GM21360 (cell line): ENCODE data around the gene SCGB3A2.

Source experiments
- ATAC-seq: cut with Tn5 transposase; IDR thresholded peaks from one replicate; pipeline ENCODE4 v1.9.1; 2021; ENCODE audit warnings: mild to moderate bottlenecking, moderate library complexity; ENCODE audit not compliant: unreplicated experiment

The SCGB3A2 gene

GRCh38 chr5:147902609-147903115 is 24.2 kb downstream of the SCGB3A2 start:
- ATAC-seq = no peak

DNA sequence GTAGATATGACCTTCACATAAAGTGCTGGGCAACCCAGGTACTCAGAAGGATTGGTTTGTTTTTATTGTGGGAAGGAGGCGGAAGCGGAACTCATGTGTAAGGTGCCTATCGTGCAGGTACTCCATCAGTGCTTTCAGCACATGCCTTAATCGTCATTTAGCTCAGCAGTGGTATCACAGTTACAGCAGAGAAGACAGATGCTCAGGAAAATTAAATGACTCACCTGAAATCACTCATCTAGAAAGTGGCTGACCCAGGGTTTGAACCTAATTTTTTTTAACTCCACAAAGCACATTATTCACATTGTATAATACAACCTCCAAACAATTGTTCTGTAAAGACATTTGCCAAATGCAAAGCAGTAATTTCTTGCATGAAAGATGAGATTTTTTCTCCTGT is 25.6 kb downstream of the SCGB3A2 start:
- no peak for ATAC-seq

- ATAC-seq = no peak
These were observed 28.0 kb downstream of the SCGB3A2 start, which contains the start of gene C5orf46 for GRCh38 chr5:147906326-147907095. C5orf46 (minus strand) TSS chr5:147906538; CDS start chr5:147906501, 37 bp downstream.

DNA sequence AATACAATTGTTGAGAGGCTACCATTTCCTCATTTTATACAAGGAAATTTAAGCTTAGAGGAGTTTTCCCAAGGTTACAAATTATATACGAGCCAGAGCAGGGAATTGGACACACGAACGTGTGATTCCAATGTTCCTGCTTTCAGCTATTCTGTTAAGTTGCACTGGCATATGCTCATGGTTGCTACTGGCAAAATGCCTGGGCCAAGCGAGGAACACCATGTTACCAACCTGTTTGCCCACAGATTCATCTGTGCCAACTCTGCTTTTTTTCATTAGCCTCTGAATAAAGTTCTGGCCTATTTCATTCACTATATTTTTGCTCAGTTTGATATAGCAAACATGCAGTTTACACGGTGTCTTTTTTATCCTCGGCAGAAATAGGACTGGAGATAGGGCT is 32.9 kb downstream of the SCGB3A2 start:
- no peak for ATAC-seq

- no peak for ATAC-seq
These were observed 33.5 kb downstream of the SCGB3A2 start for GRCh38 chr5:147912011-147912410.

DNA sequence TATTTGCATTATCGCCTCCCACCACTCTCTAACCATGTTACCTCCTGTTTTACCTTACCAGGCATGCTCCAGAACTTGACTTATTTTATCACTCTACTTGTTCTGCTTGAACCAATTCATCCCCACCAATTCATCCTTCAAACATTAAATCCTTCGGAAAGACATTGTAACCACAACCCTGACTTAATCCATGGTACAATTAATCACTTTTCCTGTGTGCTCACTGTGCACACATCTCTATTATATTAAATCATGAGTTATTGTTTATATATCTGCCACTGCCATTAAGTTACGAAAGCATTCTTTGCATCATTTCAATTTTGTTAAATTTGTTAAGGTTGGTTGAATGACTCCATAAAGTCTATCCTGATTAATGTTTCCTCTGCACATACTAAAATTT is 35.3 kb downstream of the SCGB3A2 start:
- no peak for ATAC-seq

- ATAC-seq = no peak
These were observed 39.7 kb downstream of the SCGB3A2 start for GRCh38 chr5:147918101-147918685.

DNA sequence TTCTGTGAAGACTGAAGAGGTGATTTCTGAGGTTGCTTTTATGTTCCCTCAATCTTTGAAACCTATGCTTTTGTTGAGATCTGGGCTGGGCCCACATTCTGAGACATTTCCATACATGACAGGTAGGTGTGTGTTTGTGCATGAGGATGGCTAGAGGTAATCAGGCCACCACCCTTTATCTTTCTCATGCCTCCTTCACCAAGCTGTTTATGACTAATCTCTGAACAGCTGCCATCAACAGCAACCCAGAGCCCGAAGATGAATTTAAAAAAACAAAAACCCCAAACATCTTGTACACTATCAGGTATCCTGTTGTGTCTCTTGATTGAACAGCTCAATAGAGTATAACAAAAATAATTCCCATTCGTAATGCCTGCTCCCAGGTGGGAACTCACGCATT is 40.4 kb downstream of the SCGB3A2 start:
- no peak for ATAC-seq

GRCh38 chr5:147920420-147921030 is 42.0 kb downstream of the SCGB3A2 start:
- no peak for ATAC-seq

DNA sequence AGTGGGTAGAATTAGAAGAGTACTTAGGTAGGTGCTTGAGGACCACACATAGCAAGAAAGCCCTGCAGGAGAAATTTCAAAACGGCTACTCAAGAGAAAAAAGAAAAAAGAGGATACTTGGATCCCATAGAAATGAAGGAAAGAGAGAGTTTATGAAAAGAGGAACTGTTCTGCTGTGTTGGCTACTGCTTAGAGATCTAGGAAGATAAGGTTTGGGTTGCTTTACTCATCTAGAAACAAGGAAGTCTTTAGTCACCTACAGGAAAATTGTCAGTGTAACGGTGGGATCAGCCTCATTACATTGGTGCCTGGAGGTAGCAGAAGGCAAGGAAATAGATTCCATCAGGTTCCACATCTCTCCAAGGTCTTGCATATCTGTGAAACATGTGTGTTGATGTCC is 42.6 kb downstream of the SCGB3A2 start:
- ATAC-seq = no peak

DNA sequence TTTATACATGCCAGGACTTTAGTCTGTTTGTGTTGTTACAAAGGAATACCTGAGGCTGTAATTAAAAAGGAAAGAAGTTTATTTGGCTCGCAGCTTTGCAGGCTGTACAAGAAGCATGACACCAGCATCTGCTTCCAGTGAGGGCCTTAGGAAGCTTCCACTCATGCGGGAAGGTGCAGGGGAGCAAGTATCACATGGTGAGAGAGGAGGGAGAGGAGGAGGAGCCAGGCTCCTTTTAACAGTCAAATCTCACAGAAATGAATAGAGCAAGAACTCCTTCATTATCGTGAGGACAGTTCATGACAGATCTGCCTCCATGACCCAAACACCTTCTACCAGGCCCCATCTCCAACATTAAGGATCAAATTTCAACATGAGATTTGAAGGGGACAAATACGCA is 46.5 kb downstream of the SCGB3A2 start:
- no peak for ATAC-seq

GRCh38 chr5:147927901-147928300 is 49.4 kb downstream of the SCGB3A2 start:
- ATAC-seq = no peak

GRCh38 chr5:147930769-147931168 is 52.3 kb downstream of the SCGB3A2 start:
- ATAC-seq = peak; percentile 80
